HL-60 (cell line): Measurements from ENCODE around the gene THOC6.

Source experiments
- DNase-seq, 2 experiments: peaks; one replicate each; pipeline ENCODE4 v3.0.0-alpha.2; 2010 to 2020; ENCODE audit warnings: low read depth in 1 of 2, low spot score in 1 of 2
- H3K27ac ChIP-seq: fragments of 250-450 bp; sonication (Bioruptor Pico); replicated peaks from 2 replicates; pipeline ENCODE4 v1.5.1; 2020; ENCODE audit warnings: mild to moderate bottlenecking, moderate library complexity
- H3K27me3 ChIP-seq: fragments of 250-450 bp; sonication (Bioruptor Pico); 2 replicates; pipeline ENCODE4 v1.5.1; 2021; ENCODE audit warnings: mild to moderate bottlenecking, moderate library complexity; ENCODE audit not compliant: insufficient read depth, poor library complexity, severe bottlenecking
- H3K4me3 ChIP-seq: replicated peaks from 2 replicates; pipeline ENCODE4 v1.5.1; 2011; ENCODE audit warnings: mild to moderate bottlenecking, control low read depth, low read length; ENCODE audit not compliant: insufficient read depth
- GABPA ChIP-seq: IDR thresholded peaks from 2 replicates; pipeline ENCODE4 v1.6.1; 2012; ENCODE audit warnings: low read depth
- POLR2AphosphoS5 ChIP-seq: IDR thresholded peaks from 2 replicates; pipeline ENCODE4 v1.6.1; 2012; ENCODE audit warnings: low read depth
- SPI1 ChIP-seq: IDR thresholded peaks from 2 replicates; pipeline ENCODE4 v1.6.1; 2012; ENCODE audit warnings: low read depth, mild to moderate bottlenecking, borderline replicate concordance
- TF ChIP-seq, protein P1 (sequence below): IDR thresholded peaks from 2 replicates; pipeline ENCODE4 v1.6.1; 2012; ENCODE audit warnings: low read depth; ENCODE audit not compliant: insufficient replicate concordance
- TF ChIP-seq, protein P2 (sequence below): IDR thresholded peaks from one replicate; pipeline ENCODE4 v1.5.1; 2011; ENCODE audit warnings: low read length, control low read depth, inconsistent platforms; ENCODE audit not compliant: insufficient read depth

The THOC6 gene

DNA sequence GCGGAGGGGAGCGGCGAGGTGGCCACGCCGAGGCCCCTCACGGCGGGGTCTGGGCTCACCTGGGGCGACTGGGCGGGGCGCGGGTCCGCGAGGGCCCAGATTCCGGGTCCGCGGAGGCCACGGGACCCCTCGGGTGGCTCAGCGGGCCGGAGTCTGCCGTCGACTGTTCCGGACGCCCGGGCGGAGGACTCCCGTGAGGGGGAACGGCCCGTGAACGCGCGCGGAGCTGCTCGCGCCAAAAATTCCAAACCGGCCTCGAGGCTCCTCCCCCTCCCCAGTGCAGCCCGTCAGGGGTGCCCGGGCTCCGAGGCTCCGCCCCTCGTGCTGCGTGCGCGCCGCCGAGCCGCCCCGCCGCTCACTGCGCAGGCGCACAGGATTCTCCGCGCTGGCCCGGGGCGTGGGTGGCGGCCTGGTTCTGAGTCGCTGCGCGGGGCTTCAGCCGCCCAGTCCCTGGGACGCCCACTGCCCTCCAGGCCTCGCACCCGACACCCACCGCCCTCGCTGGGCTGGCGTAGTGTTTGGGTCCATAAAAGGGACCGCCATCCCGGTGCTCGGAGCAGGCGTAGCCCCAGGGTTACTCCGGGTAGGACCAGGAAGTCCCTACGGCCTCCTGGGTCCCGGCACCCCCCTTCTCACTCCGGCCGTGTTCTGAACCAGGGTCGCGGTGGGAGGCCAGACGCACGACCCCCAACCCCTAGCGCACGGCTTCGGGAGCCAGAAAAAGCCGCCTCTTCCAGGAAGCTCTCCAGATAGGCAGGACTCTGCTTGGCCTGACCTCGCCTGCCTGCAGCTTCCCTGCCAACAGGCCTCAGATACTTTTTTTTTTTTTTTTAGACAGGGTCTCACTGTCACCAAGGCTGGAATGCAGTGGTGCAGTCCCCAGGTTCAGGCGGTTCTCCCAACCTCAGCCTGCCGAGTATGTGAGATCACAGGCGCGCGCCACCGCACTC is 43.3 kb upstream of the THOC6 start, which contains the start of gene PKMYT1:
Gene PKMYT1 (minus strand): TSS at position 220 of the 950 bp plus-strand sequence. CDS start 789 bp downstream, outside the sequence.
- no peaks in the 10 kb centered on the region for H3K27me3 ChIP-seq
- peak; percentile 88 to 92 for DNase-seq
- peak within 1 kb of the TSS; percentile 85 for H3K4me3 ChIP-seq
- TF ChIP-seq GABPA: no peak
- peak; percentile 92 for TF ChIP-seq POLR2AphosphoS5
- no peak for TF ChIP-seq SPI1
- TF ChIP-seq, protein P1, sequence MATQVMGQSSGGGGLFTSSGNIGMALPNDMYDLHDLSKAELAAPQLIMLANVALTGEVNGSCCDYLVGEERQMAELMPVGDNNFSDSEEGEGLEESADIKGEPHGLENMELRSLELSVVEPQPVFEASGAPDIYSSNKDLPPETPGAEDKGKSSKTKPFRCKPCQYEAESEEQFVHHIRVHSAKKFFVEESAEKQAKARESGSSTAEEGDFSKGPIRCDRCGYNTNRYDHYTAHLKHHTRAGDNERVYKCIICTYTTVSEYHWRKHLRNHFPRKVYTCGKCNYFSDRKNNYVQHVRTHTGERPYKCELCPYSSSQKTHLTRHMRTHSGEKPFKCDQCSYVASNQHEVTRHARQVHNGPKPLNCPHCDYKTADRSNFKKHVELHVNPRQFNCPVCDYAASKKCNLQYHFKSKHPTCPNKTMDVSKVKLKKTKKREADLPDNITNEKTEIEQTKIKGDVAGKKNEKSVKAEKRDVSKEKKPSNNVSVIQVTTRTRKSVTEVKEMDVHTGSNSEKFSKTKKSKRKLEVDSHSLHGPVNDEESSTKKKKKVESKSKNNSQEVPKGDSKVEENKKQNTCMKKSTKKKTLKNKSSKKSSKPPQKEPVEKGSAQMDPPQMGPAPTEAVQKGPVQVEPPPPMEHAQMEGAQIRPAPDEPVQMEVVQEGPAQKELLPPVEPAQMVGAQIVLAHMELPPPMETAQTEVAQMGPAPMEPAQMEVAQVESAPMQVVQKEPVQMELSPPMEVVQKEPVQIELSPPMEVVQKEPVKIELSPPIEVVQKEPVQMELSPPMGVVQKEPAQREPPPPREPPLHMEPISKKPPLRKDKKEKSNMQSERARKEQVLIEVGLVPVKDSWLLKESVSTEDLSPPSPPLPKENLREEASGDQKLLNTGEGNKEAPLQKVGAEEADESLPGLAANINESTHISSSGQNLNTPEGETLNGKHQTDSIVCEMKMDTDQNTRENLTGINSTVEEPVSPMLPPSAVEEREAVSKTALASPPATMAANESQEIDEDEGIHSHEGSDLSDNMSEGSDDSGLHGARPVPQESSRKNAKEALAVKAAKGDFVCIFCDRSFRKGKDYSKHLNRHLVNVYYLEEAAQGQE: peak; percentile 28
- H3K27ac ChIP-seq: peak within 1 kb of the TSS; percentile 88

DNA sequence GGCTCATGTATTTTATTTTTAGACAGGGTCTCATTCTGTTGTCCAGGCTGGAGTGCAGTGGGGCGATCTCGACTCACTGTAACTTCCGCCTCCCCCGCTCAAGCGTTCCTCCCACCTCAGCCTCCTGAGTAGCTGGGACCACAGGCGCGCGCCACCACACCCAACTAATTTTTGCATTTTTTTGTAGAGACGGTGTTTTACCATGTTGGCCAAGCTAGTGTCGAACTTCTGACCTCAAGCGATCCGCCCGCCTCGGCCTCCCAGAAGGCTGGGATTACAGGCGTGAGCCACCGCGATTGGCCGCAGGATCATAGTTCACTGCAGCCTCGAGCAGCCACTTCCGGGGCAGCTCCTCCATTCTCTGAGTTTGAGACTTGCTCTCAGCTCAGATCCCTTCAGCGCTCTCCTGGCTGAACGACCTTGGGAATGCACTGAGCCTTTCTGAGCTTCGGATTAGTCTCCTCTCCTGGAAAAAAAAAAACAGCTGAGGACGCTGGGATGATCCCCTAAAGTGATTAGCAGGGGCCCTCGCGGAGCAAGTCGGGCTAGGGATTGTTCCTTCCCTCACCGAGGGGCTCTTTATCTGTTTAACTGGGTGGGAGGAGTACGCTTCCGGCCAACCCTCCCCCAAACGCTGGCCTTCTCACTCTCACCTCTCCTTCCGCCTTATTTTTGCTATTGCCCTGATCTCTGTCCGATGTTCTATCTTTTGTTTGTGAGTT is 42.5 kb upstream of the THOC6 start:
- peak overlapping the region; percentile 88 for H3K27ac ChIP-seq
- TF ChIP-seq, protein P1: no peak
- TF ChIP-seq, protein P2, sequence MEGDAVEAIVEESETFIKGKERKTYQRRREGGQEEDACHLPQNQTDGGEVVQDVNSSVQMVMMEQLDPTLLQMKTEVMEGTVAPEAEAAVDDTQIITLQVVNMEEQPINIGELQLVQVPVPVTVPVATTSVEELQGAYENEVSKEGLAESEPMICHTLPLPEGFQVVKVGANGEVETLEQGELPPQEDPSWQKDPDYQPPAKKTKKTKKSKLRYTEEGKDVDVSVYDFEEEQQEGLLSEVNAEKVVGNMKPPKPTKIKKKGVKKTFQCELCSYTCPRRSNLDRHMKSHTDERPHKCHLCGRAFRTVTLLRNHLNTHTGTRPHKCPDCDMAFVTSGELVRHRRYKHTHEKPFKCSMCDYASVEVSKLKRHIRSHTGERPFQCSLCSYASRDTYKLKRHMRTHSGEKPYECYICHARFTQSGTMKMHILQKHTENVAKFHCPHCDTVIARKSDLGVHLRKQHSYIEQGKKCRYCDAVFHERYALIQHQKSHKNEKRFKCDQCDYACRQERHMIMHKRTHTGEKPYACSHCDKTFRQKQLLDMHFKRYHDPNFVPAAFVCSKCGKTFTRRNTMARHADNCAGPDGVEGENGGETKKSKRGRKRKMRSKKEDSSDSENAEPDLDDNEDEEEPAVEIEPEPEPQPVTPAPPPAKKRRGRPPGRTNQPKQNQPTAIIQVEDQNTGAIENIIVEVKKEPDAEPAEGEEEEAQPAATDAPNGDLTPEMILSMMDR: no peak
- TF ChIP-seq SPI1: no peak

DNA sequence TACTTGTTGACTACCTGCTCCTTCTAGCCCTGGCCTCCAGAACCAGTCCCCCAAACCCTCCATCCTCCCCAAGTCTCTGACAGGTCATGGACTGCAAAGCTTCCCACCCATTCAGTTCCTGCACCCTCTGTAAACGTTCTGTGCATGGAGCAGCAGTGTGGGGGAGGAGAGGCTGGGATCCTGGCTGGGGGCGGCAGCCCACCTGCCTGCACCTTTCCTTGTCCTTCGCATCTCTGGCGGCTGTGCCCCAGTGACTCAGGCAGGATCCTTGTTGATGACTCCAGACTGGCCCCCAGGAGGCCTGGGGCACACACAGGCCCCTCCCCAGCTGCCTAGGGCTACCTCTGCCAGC is 42.0 kb upstream of the THOC6 start:
- Histone ChIP-seq H3K27ac (no peak overlapping the region), H3K4me3 (no peak overlapping the region), H3K27me3 (no peaks in the 10 kb centered on the region)
- DNase-seq: no peak
- TF ChIP-seq SPI1 (no peak), POLR2AphosphoS5 (no peak), GABPA (no peak)
- TF ChIP-seq, protein P1: no peak
- TF ChIP-seq, protein P2: no peak

More for the DNA sequence above, 42.5 kb upstream of the THOC6 start:
- Histone ChIP-seq H3K4me3 (no peak overlapping the region; the same call in 1 of the 2 replicates), H3K27me3 (no peaks in the 10 kb centered on the region)
- no peak for DNase-seq
